Measurements from ENCODE around the gene NOTCH2. TPM values are rescaled to one million over a fixed set of nuclear protein-coding genes. Genes with fewer than 3 reads are reported as not detected.

NOTCH2 gene
- total and polyA plus RNA-seq, 9 of the 15 experiments (the other 6 are each of a cell fraction or from before 2014, with no cell fraction given), result 0.04 to 1.2 (median 0.28) TPM; not detected in 1

GRCh38 chr1:119862276-119862675, 207.2 kb downstream of the NOTCH2 start:
- H3K9ac ChIP-seq (ENCODE audit: insufficient read depth in 1 of 2, low read depth in 2 of 2, low read length in 2 of 2), result no peak overlapping the region
- no peaks in the 10 kb centered on the region for H3K27me3 ChIP-seq (ENCODE audit: control insufficient read depth in 2 of 2, insufficient read depth in 2 of 2, low read length in 2 of 2)
- in situ Hi-C loops (cut with MboI), result no loop called here
- H3K4me1 ChIP-seq (replicated peaks in 1 of 2; ENCODE audit: control insufficient read depth in 2 of 2, insufficient read depth in 2 of 2, low read length in 2 of 2), result peaks cover 0 to 28% of the 10 kb centered on the region in 2 experiments; a peak in 4 of 5 replicates
- no peak overlapping the region for H3K4me2 ChIP-seq (ENCODE audit: insufficient read depth, low read length)
- intact Hi-C loops (cut with micrococcal nuclease), result no loop called here
- H3K36me3 ChIP-seq (ENCODE audit: control insufficient read depth, insufficient read depth, low read length), result no peaks in the 10 kb centered on the region
- DNase-seq (ENCODE audit: extremely low read depth in 1 of 4, low spot score in 3 of 4) (no peak), FAIRE-seq (no peak), ATAC-seq (no peak)
- H3K9me1 ChIP-seq (ENCODE audit: control insufficient read depth, insufficient read depth, low read length), result no peaks in the 10 kb centered on the region
- ChIA-PET CTCF (ENCODE audit: low intra/inter-chr PET ratio) (no interaction called here), POLR2A (interaction anchor here (0.6 to 0.7 kb wide), 2 partner anchors 20 to 166 kb away, joined by 3 read pairs; no protein-coding TSS in a partner anchor)
- H3K4me3 ChIP-seq, result no peak overlapping the region
- no peaks in the 10 kb centered on the region for H4K20me1 ChIP-seq (replicated peaks; ENCODE audit: control insufficient read depth, insufficient read depth, low read length)
- H3K79me2 ChIP-seq (ENCODE audit: control insufficient read depth, insufficient read depth, low read length), result no peaks in the 10 kb centered on the region
- BruUV-seq (replicated peaks), result no TSS peak
- H3K9me3 ChIP-seq (replicated peaks; ENCODE audit: control insufficient read depth, insufficient read depth, low read depth, low read length), result no peaks in the 10 kb centered on the region
- H2AFZ ChIP-seq (ENCODE audit: low read depth, low read length), result no peak overlapping the region
- no peak overlapping the region for H3K27ac ChIP-seq (ENCODE audit: extremely low read depth, low read depth, low read length)
- TF ChIP-seq CEBPZ (IDR thresholded peaks at IDR 0.05; ENCODE audit: borderline replicate concordance, low read depth, low read length) (no peak), EP300 (IDR thresholded peaks at IDR 0.05; ENCODE audit: low read length) (no peak), NR3C1 (CRISPR knock-in tag; IDR thresholded peaks at IDR 0.05) (no peak)

Other genes starting within 250 kb of the NOTCH2 start
- not detected in 2 replicates for gene ADAM30, start 173.1 kb downstream of the NOTCH2 start, total RNA-seq (2014; rRNA removed)
- not detected in 2 replicates for gene ADAM30, start 173.1 kb downstream of the NOTCH2 start, total RNA-seq (2014; rRNA removed; fragmentation: Illumina TruSeq; extraction: Trizol)
- not detected in 2 replicates for gene ADAM30, start 173.1 kb downstream of the NOTCH2 start, total RNA-seq (2015; rRNA removed; fragmentation: Illumina TruSeq; extraction: Trizol)
- gene ADAM30, start 173.1 kb downstream of the NOTCH2 start, total RNA-seq (2021), result not detected in 2 replicates
- gene ADAM30, start 173.1 kb downstream of the NOTCH2 start, polyA plus RNA-seq (2011; rRNA removed), result not detected in 2 replicates
- not detected in 2 replicates for gene ADAM30, start 173.1 kb downstream of the NOTCH2 start, polyA plus RNA-seq (2014; fragmentation: Illumina TruSeq; extraction: Trizol)
- gene ADAM30, start 173.1 kb downstream of the NOTCH2 start, polyA plus RNA-seq (2014; fragmentation: Nextera tagmentation; extraction: Ambion mirVana), result not detected
- not detected in 2 replicates for gene ADAM30, start 173.1 kb downstream of the NOTCH2 start, polyA plus RNA-seq (2014; rRNA removed)
- 11.7 and 13.1 TPM in 2 replicates for gene SEC22B, start 106.9 kb upstream of the NOTCH2 start, total RNA-seq (2014; rRNA removed)
- gene SEC22B, start 106.9 kb upstream of the NOTCH2 start, total RNA-seq (2014; rRNA removed; fragmentation: Illumina TruSeq; extraction: Trizol), result 25.3 and 28.2 TPM in 2 replicates
- 20.4 and 23.5 TPM in 2 replicates for gene SEC22B, start 106.9 kb upstream of the NOTCH2 start, total RNA-seq (2015; rRNA removed; fragmentation: Illumina TruSeq; extraction: Trizol)
- gene SEC22B, start 106.9 kb upstream of the NOTCH2 start, total RNA-seq (2021), result 19.1 and 19.5 TPM in 2 replicates
- gene SEC22B, start 106.9 kb upstream of the NOTCH2 start, polyA plus RNA-seq (2011; rRNA removed), result 23.5 and 28.7 TPM in 2 replicates
- 20.9 and 22.8 TPM in 2 replicates for gene SEC22B, start 106.9 kb upstream of the NOTCH2 start, polyA plus RNA-seq (2014; fragmentation: Illumina TruSeq; extraction: Trizol)
- 10 to 100 TPM; 27.5 to 40.3 TPM for gene SEC22B, start 106.9 kb upstream of the NOTCH2 start, polyA plus RNA-seq (2014; fragmentation: Nextera tagmentation; extraction: Ambion mirVana)
- 17.7 and 17.9 TPM in 2 replicates for gene SEC22B, start 106.9 kb upstream of the NOTCH2 start, polyA plus RNA-seq (2014; rRNA removed)

Data from K562 (cell line).